GM12892 (cell line): ENCODE results near the gene DUOXA2. TPM values are rescaled to one million over a fixed set of nuclear protein-coding genes. Genes with fewer than 3 reads are reported as not detected.
"Not testable (repeated sequence)": the region's sequence is repeated elsewhere in the genome, so short reads cannot be mapped to it uniquely, and the experiment has no call there.

Source experiments
- DNase-seq: peaks from one replicate; pipeline ENCODE4 v3.0.0; 2011; ENCODE audit not compliant: insufficient read length
- FAIRE-seq: peaks from 2 replicates; lab custom pipeline; 2011; peaks lifted over from hg19 to GRCh38; lab: Jason Lieb, UNC
- POLR2A ChIP-seq: IDR thresholded peaks from 2 replicates; pipeline ENCODE4 v1.6.1; 2011; ENCODE audit warnings: low read depth, low read length, control low read depth
- POLR2AphosphoS5 ChIP-seq: IDR thresholded peaks from 2 replicates; pipeline ENCODE4 v1.6.1; 2011; ENCODE audit warnings: low read depth, low read length, control low read depth
- TAF1 ChIP-seq: IDR thresholded peaks from 2 replicates; pipeline ENCODE4 v1.6.1; 2011; ENCODE audit warnings: low read depth, mild to moderate bottlenecking, control low read depth, low read length, borderline replicate concordance
- polyA plus RNA-seq: library from polyadenylated mRNA; unstranded; fragments of >200 nt; gene quantifications from one replicate; pipeline ENCODE4 v1.2.1, GENCODE V29; 2012; ENCODE audit warnings: missing spikeins, inconsistent platforms; ENCODE audit not compliant: missing spikeins

The DUOXA2 gene
- not detected for polyA plus RNA-seq

GRCh38 chr15:45114076-45114750 lies at the start of gene DUOXA2, which contains the start of gene DUOX2:
Gene DUOXA2 (plus strand): TSS chr15:45114326. CDS start chr15:45114606, 280 bp downstream.
Gene DUOX2 (minus strand): TSS chr15:45114172. CDS start chr15:45113411, 761 bp downstream.
- TF ChIP-seq TAF1, result no peak
- no peak for TF ChIP-seq POLR2AphosphoS5
- no peak for TF ChIP-seq POLR2A
- DNase-seq, result no peak
- FAIRE-seq, result no peak

GRCh38 chr15:45064386-45064785 lies 49.7 kb upstream of the DUOXA2 start:
- FAIRE-seq, result no peak
- DNase-seq, result no peak

GRCh38 chr15:45069942-45070360 lies 44.2 kb upstream of the DUOXA2 start:
- FAIRE-seq, DNase-seq: not testable (repeated sequence)

More at GRCh38 chr15:45064386-45064785, 49.7 kb upstream of the DUOXA2 start:
- TF ChIP-seq POLR2AphosphoS5, result no peak

- not testable (repeated sequence) for DNase-seq, FAIRE-seq
These were observed 40.5 kb upstream of the DUOXA2 start for GRCh38 chr15:45073602-45074001.

GRCh38 chr15:45075440-45076320 lies 38.4 kb upstream of the DUOXA2 start:
- not testable (repeated sequence) for FAIRE-seq, DNase-seq

- DNase-seq, FAIRE-seq: not testable (repeated sequence)
These were observed 36.7 kb upstream of the DUOXA2 start for GRCh38 chr15:45077391-45077790.

- DNase-seq, FAIRE-seq: not testable (repeated sequence)
These were observed 34.9 kb upstream of the DUOXA2 start for GRCh38 chr15:45079201-45079600.

- FAIRE-seq, DNase-seq: not testable (repeated sequence)
These were observed 34.4 kb upstream of the DUOXA2 start for GRCh38 chr15:45079628-45080246.

- FAIRE-seq, DNase-seq: not testable (repeated sequence)
These were observed 33.5 kb upstream of the DUOXA2 start for GRCh38 chr15:45080593-45080992.

GRCh38 chr15:45082412-45082811 lies 31.7 kb upstream of the DUOXA2 start:
- not testable (repeated sequence) for DNase-seq, FAIRE-seq

GRCh38 chr15:45083223-45083622 lies 30.9 kb upstream of the DUOXA2 start:
- no peak for FAIRE-seq
- TF ChIP-seq TAF1, result no peak
- TF ChIP-seq POLR2A, result no peak
- TF ChIP-seq POLR2AphosphoS5, result no peak
- no peak for DNase-seq

GRCh38 chr15:45084163-45084562 lies 30.0 kb upstream of the DUOXA2 start:
- DNase-seq (no peak), FAIRE-seq (no peak)
- TF ChIP-seq POLR2AphosphoS5 (no peak), POLR2A (no peak), TAF1 (no peak)

GRCh38 chr15:45087513-45087912 lies 26.6 kb upstream of the DUOXA2 start:
- FAIRE-seq, result peak; percentile 44
- no peak for DNase-seq
- TF ChIP-seq TAF1 (no peak), POLR2A (no peak), POLR2AphosphoS5 (no peak)
